Measurements from ENCODE around the gene MEX3B. TPM values are rescaled to one million over a fixed set of nuclear protein-coding genes. Genes with fewer than 3 reads are reported as not detected.
"Not testable (repeated sequence)": the region's sequence is repeated elsewhere in the genome, so short reads cannot be mapped to it uniquely, and the experiment has no call there.

The MEX3B gene
- total RNA-seq, 2 experiments from 2014 or later, result 0.64 to 0.73 TPM

- Mint-ChIP-seq H3K27ac (no peak overlapping the region), H3K4me1 (peaks cover 16% of the 10 kb centered on the region), H3K36me3 (no peaks in the 10 kb centered on the region), H3K27me3 (peaks cover 37% of the 10 kb centered on the region), H3K4me3 (peak overlapping the region; percentile 68), H3K9me3 (ENCODE audit: low read depth) (no peaks in the 10 kb centered on the region)
- CTCF ChIA-PET, result no interaction called here
- DNase-seq, result peak; percentile 53
- no peak for ATAC-seq
These were observed 1.2 kb downstream of the MEX3B start for GRCh38 chr15:82044373-82045178.

- H3K27me3 Mint-ChIP-seq, result peaks cover 30% of the 10 kb centered on the region
- H3K36me3 Mint-ChIP-seq, result no peaks in the 10 kb centered on the region
- CTCF ChIA-PET, result no interaction called here
- H3K4me3 Mint-ChIP-seq, result peak overlapping the region; percentile 68
- H3K27ac Mint-ChIP-seq, result no peak overlapping the region
- H3K9me3 Mint-ChIP-seq (ENCODE audit: low read depth), result no peaks in the 10 kb centered on the region
- no peak for DNase-seq
- H3K4me1 Mint-ChIP-seq, result peaks cover 16% of the 10 kb centered on the region
- no peak for ATAC-seq
These were observed 1.9 kb downstream of the MEX3B start for GRCh38 chr15:82043796-82044372.

GRCh38 chr15:82043130-82043673, 2.6 kb downstream of the MEX3B start:
- no peak overlapping the region for H3K27ac Mint-ChIP-seq

GRCh38 chr15:82040862-82041261, 5.0 kb downstream of the MEX3B start:
- DNase-seq, result no peak
- no peaks in the 10 kb centered on the region for H3K36me3 Mint-ChIP-seq

More at GRCh38 chr15:82043130-82043673, 2.6 kb downstream of the MEX3B start:
- H3K4me3 Mint-ChIP-seq, result no peak overlapping the region
- no peaks in the 10 kb centered on the region for H3K36me3 Mint-ChIP-seq
- no peaks in the 10 kb centered on the region for H3K9me3 Mint-ChIP-seq (ENCODE audit: low read depth)
- CTCF ChIA-PET, result no interaction called here
- peaks cover 16% of the 10 kb centered on the region for H3K4me1 Mint-ChIP-seq
- H3K27me3 Mint-ChIP-seq, result peaks cover 23% of the 10 kb centered on the region
- no peak for DNase-seq
- ATAC-seq, result no peak

GRCh38 chr15:82040390-82040789, 5.4 kb downstream of the MEX3B start:
- ATAC-seq (no peak), DNase-seq (no peak)
- peaks cover 17% of the 10 kb centered on the region for H3K27me3 Mint-ChIP-seq
- CTCF ChIA-PET, result no interaction called here
- no peak overlapping the region for H3K27ac Mint-ChIP-seq
- H3K4me1 Mint-ChIP-seq, result peaks cover 11% of the 10 kb centered on the region
- H3K9me3 Mint-ChIP-seq (ENCODE audit: low read depth), result no peaks in the 10 kb centered on the region
- H3K36me3 Mint-ChIP-seq, result no peaks in the 10 kb centered on the region
- H3K4me3 Mint-ChIP-seq, result no peak overlapping the region

More at GRCh38 chr15:82040862-82041261, 5.0 kb downstream of the MEX3B start:
- CTCF ChIA-PET, result no interaction called here
- H3K4me3 Mint-ChIP-seq, result no peak overlapping the region
- H3K27ac Mint-ChIP-seq, result no peak overlapping the region
- H3K27me3 Mint-ChIP-seq, result peaks cover 17% of the 10 kb centered on the region
- ATAC-seq, result no peak
- no peaks in the 10 kb centered on the region for H3K9me3 Mint-ChIP-seq (ENCODE audit: low read depth)
- peaks cover 11% of the 10 kb centered on the region for H3K4me1 Mint-ChIP-seq

- Mint-ChIP-seq H3K4me3 (no peak overlapping the region), H3K4me1 (peaks cover 6% of the 10 kb centered on the region), H3K36me3 (no peaks in the 10 kb centered on the region), H3K27me3 (peaks cover 12% of the 10 kb centered on the region), H3K9me3 (ENCODE audit: low read depth) (no peaks in the 10 kb centered on the region), H3K27ac (no peak overlapping the region)
- no peak for ATAC-seq
- no peak for DNase-seq
- CTCF ChIA-PET, result no interaction called here
These were observed 5.9 kb downstream of the MEX3B start for GRCh38 chr15:82039871-82040270.

- H3K4me3 Mint-ChIP-seq, result no peak overlapping the region
- H3K27me3 Mint-ChIP-seq, result peaks cover 6% of the 10 kb centered on the region
- no peak overlapping the region for H3K27ac Mint-ChIP-seq
- no peak for DNase-seq
- no peaks in the 10 kb centered on the region for H3K9me3 Mint-ChIP-seq (ENCODE audit: low read depth)
- H3K36me3 Mint-ChIP-seq, result no peaks in the 10 kb centered on the region
- CTCF ChIA-PET, result no interaction called here
- H3K4me1 Mint-ChIP-seq, result no peaks in the 10 kb centered on the region
- ATAC-seq, result no peak
These were observed 9.4 kb downstream of the MEX3B start for GRCh38 chr15:82036461-82036860.

- Mint-ChIP-seq H3K27me3 (peaks cover 7% of the 10 kb centered on the region), H3K9me3 (ENCODE audit: low read depth) (no peaks in the 10 kb centered on the region), H3K36me3 (no peaks in the 10 kb centered on the region), H3K4me3 (no peak overlapping the region), H3K27ac (no peak overlapping the region), H3K4me1 (no peaks in the 10 kb centered on the region)
- CTCF ChIA-PET, result no interaction called here
- DNase-seq, result no peak
- no peak for ATAC-seq
These were observed 13.9 kb downstream of the MEX3B start for GRCh38 chr15:82031871-82032270.

GRCh38 chr15:82030176-82030575, 15.6 kb downstream of the MEX3B start:
- CTCF ChIA-PET, result no interaction called here
- H3K36me3 Mint-ChIP-seq, result no peaks in the 10 kb centered on the region
- H3K9me3 Mint-ChIP-seq (ENCODE audit: low read depth), result no peaks in the 10 kb centered on the region
- peaks cover 4% of the 10 kb centered on the region for H3K27me3 Mint-ChIP-seq
- H3K4me1 Mint-ChIP-seq, result no peaks in the 10 kb centered on the region
- no peak overlapping the region for H3K4me3 Mint-ChIP-seq
- no peak for DNase-seq
- ATAC-seq, result no peak
- no peak overlapping the region for H3K27ac Mint-ChIP-seq

- H3K4me3 Mint-ChIP-seq; DNase-seq; H3K4me1 Mint-ChIP-seq; H3K27me3 Mint-ChIP-seq; H3K27ac Mint-ChIP-seq; ATAC-seq; CTCF ChIA-PET; H3K36me3 Mint-ChIP-seq; H3K9me3 Mint-ChIP-seq (ENCODE audit: low read depth): not testable (repeated sequence)
These were observed 17.7 kb downstream of the MEX3B start for GRCh38 chr15:82028163-82028562.

GRCh38 chr15:82021992-82022391, 23.8 kb downstream of the MEX3B start:
- Mint-ChIP-seq H3K36me3 (no peaks in the 10 kb centered on the region), H3K4me1 (no peaks in the 10 kb centered on the region), H3K4me3 (no peak overlapping the region), H3K27me3 (peaks cover 7% of the 10 kb centered on the region), H3K27ac (no peak overlapping the region), H3K9me3 (ENCODE audit: low read depth) (no peaks in the 10 kb centered on the region)
- CTCF ChIA-PET, result no interaction called here
- DNase-seq, result no peak
- no peak for ATAC-seq

- no peak for DNase-seq
- H3K27ac Mint-ChIP-seq, result no peak overlapping the region
- CTCF ChIA-PET, result no interaction called here
- no peak for ATAC-seq
- H3K36me3 Mint-ChIP-seq, result no peaks in the 10 kb centered on the region
- H3K4me1 Mint-ChIP-seq, result no peaks in the 10 kb centered on the region
- no peak overlapping the region for H3K4me3 Mint-ChIP-seq
- no peaks in the 10 kb centered on the region for H3K9me3 Mint-ChIP-seq (ENCODE audit: low read depth)
- H3K27me3 Mint-ChIP-seq, result peaks cover 11% of the 10 kb centered on the region
These were observed 25.0 kb downstream of the MEX3B start for GRCh38 chr15:82020625-82021394.

- H3K27me3 Mint-ChIP-seq, result peaks cover 11% of the 10 kb centered on the region
- H3K9me3 Mint-ChIP-seq (ENCODE audit: low read depth), result no peaks in the 10 kb centered on the region
- H3K4me3 Mint-ChIP-seq, result no peak overlapping the region
- CTCF ChIA-PET, result no interaction called here
- H3K4me1 Mint-ChIP-seq, result no peaks in the 10 kb centered on the region
- ATAC-seq (no peak), DNase-seq (no peak)
- H3K36me3 Mint-ChIP-seq, result no peaks in the 10 kb centered on the region
- no peak overlapping the region for H3K27ac Mint-ChIP-seq
These were observed 27.6 kb downstream of the MEX3B start for GRCh38 chr15:82018201-82018600.

All from activated CD8-positive, alpha-beta memory T cell treated with anti-CD3 and anti-CD28 coated beads, Interleukin-2, amount 10 ng/mL, durations not matched to agents 7 days and 5 days (primary cell).